Stimulated activated memory B cell treated with anti-CD40 and anti-IgM and Interleukin-4, amounts not matched to agents 10 μg/mL and 1 μg/mL and 100 μg/mL, for 72 hours (primary cell): Measurements from ENCODE around the gene AFF3.
"Not testable (repeated sequence)": the region's sequence is repeated elsewhere in the genome, so short reads cannot be mapped to it uniquely, and the experiment has no call there.

ENCODE experiments used
- ATAC-seq: fragments of 150-1000 bp; cut with Tn5 transposase; 2 replicates; pipeline ENCODE4 v1.10.0; 2021
- H3K27ac Mint-ChIP-seq: one replicate; pipeline ENCODE4 v1.8.0; 2022; ENCODE audit warnings: mild to moderate bottlenecking, mixed read lengths
- H3K27me3 Mint-ChIP-seq: one replicate; pipeline ENCODE4 v1.8.0; 2022; ENCODE audit warnings: mixed read lengths
- H3K36me3 Mint-ChIP-seq: one replicate; pipeline ENCODE4 v1.8.0; 2022; ENCODE audit warnings: mixed read lengths
- H3K4me1 Mint-ChIP-seq: one replicate; pipeline ENCODE4 v1.8.0; 2022; ENCODE audit warnings: mixed read lengths
- H3K4me3 Mint-ChIP-seq: one replicate; pipeline ENCODE4 v1.8.0; 2022; ENCODE audit warnings: mild to moderate bottlenecking, moderate library complexity, mixed read lengths
- H3K9me3 Mint-ChIP-seq: one replicate; pipeline ENCODE4 v1.8.0; 2022; ENCODE audit warnings: mixed read lengths

AFF3 gene

GRCh38 chr2:99956232-99957030, 186.0 kb downstream of the AFF3 start:
- H3K27me3 Mint-ChIP-seq: no peaks in the 10 kb centered on the region
- no peak overlapping the region for H3K4me3 Mint-ChIP-seq
- peak overlapping the region; percentile 63 for H3K27ac Mint-ChIP-seq
- peak; percentile 65 for ATAC-seq
- H3K4me1 Mint-ChIP-seq: peaks cover 38% of the 10 kb centered on the region
- H3K36me3 Mint-ChIP-seq: peaks cover 30% of the 10 kb centered on the region
- no peaks in the 10 kb centered on the region for H3K9me3 Mint-ChIP-seq

- no peaks in the 10 kb centered on the region for H3K27me3 Mint-ChIP-seq
- H3K4me1 Mint-ChIP-seq: peaks cover 25% of the 10 kb centered on the region
- H3K4me3 Mint-ChIP-seq: no peak overlapping the region
- no peaks in the 10 kb centered on the region for H3K9me3 Mint-ChIP-seq
- peaks cover 36% of the 10 kb centered on the region for H3K36me3 Mint-ChIP-seq
- H3K27ac Mint-ChIP-seq: no peak overlapping the region
- no peak for ATAC-seq
These were observed 188.6 kb downstream of the AFF3 start for GRCh38 chr2:99953750-99954149.

- ATAC-seq: no peak
- peaks cover 37% of the 10 kb centered on the region for H3K36me3 Mint-ChIP-seq
- H3K27ac Mint-ChIP-seq: no peak overlapping the region
- no peaks in the 10 kb centered on the region for H3K9me3 Mint-ChIP-seq
- H3K4me3 Mint-ChIP-seq: no peak overlapping the region
- no peaks in the 10 kb centered on the region for H3K27me3 Mint-ChIP-seq
- H3K4me1 Mint-ChIP-seq: no peaks in the 10 kb centered on the region
These were observed 192.4 kb downstream of the AFF3 start for GRCh38 chr2:99949963-99950362.

GRCh38 chr2:99949530-99949929, 192.9 kb downstream of the AFF3 start:
- H3K9me3 Mint-ChIP-seq: no peaks in the 10 kb centered on the region
- ATAC-seq: no peak
- no peaks in the 10 kb centered on the region for H3K27me3 Mint-ChIP-seq
- no peaks in the 10 kb centered on the region for H3K4me1 Mint-ChIP-seq
- no peak overlapping the region for H3K4me3 Mint-ChIP-seq
- peaks cover 37% of the 10 kb centered on the region for H3K36me3 Mint-ChIP-seq
- H3K27ac Mint-ChIP-seq: no peak overlapping the region

- Mint-ChIP-seq H3K36me3 (peaks cover 49% of the 10 kb centered on the region), H3K4me3 (no peak overlapping the region), H3K4me1 (peaks cover 8% of the 10 kb centered on the region), H3K9me3 (no peaks in the 10 kb centered on the region), H3K27me3 (no peaks in the 10 kb centered on the region), H3K27ac (no peak overlapping the region)
- ATAC-seq: no peak
These were observed 194.4 kb downstream of the AFF3 start for GRCh38 chr2:99948010-99948409.

- not testable (repeated sequence) for H3K27me3 Mint-ChIP-seq, H3K27ac Mint-ChIP-seq, ATAC-seq, H3K4me3 Mint-ChIP-seq, H3K9me3 Mint-ChIP-seq
- Mint-ChIP-seq H3K36me3 (peaks cover 53% of the 10 kb centered on the region), H3K4me1 (peaks cover 15% of the 10 kb centered on the region)
These were observed 195.0 kb downstream of the AFF3 start for GRCh38 chr2:99947366-99947765.

GRCh38 chr2:99944019-99944418, 198.4 kb downstream of the AFF3 start:
- H3K36me3 Mint-ChIP-seq: peaks cover 64% of the 10 kb centered on the region
- H3K27ac Mint-ChIP-seq: no peak overlapping the region
- no peak for ATAC-seq
- no peaks in the 10 kb centered on the region for H3K9me3 Mint-ChIP-seq
- H3K4me3 Mint-ChIP-seq: no peak overlapping the region
- peaks cover 23% of the 10 kb centered on the region for H3K4me1 Mint-ChIP-seq
- no peaks in the 10 kb centered on the region for H3K27me3 Mint-ChIP-seq

- Mint-ChIP-seq H3K27me3 (no peaks in the 10 kb centered on the region), H3K9me3 (no peaks in the 10 kb centered on the region), H3K4me1 (peaks cover 23% of the 10 kb centered on the region), H3K27ac (no peak overlapping the region), H3K36me3 (peaks cover 62% of the 10 kb centered on the region), H3K4me3 (no peak overlapping the region)
- ATAC-seq: no peak
These were observed 199.6 kb downstream of the AFF3 start for GRCh38 chr2:99942561-99943347.

- Mint-ChIP-seq H3K9me3 (no peaks in the 10 kb centered on the region), H3K4me1 (peaks cover 37% of the 10 kb centered on the region), H3K27ac (no peak overlapping the region), H3K36me3 (peaks cover 67% of the 10 kb centered on the region), H3K4me3 (no peak overlapping the region), H3K27me3 (no peaks in the 10 kb centered on the region)
- ATAC-seq: no peak
These were observed 201.4 kb downstream of the AFF3 start for GRCh38 chr2:99940963-99941362.

- no peak for ATAC-seq
These were observed 203.3 kb downstream of the AFF3 start for GRCh38 chr2:99939135-99939534.

GRCh38 chr2:99938250-99938649, 204.1 kb downstream of the AFF3 start:
- ATAC-seq: no peak
- Mint-ChIP-seq H3K36me3 (peaks cover 76% of the 10 kb centered on the region), H3K27me3 (no peaks in the 10 kb centered on the region), H3K4me3 (no peak overlapping the region), H3K9me3 (no peaks in the 10 kb centered on the region), H3K4me1 (peaks cover 49% of the 10 kb centered on the region), H3K27ac (no peak overlapping the region)

More at GRCh38 chr2:99939135-99939534, 203.3 kb downstream of the AFF3 start:
- Mint-ChIP-seq H3K36me3 (peaks cover 75% of the 10 kb centered on the region), H3K27ac (no peak overlapping the region), H3K4me3 (no peak overlapping the region), H3K27me3 (no peaks in the 10 kb centered on the region), H3K9me3 (no peaks in the 10 kb centered on the region), H3K4me1 (peaks cover 52% of the 10 kb centered on the region)

GRCh38 chr2:99936065-99936464, 206.3 kb downstream of the AFF3 start:
- H3K9me3 Mint-ChIP-seq: no peaks in the 10 kb centered on the region
- ATAC-seq: peak; percentile 56
- peaks cover 65% of the 10 kb centered on the region for H3K36me3 Mint-ChIP-seq
- peak overlapping the region; percentile 84 for H3K27ac Mint-ChIP-seq
- H3K4me3 Mint-ChIP-seq: peak overlapping the region; percentile 32
- peaks cover 39% of the 10 kb centered on the region for H3K4me1 Mint-ChIP-seq
- no peaks in the 10 kb centered on the region for H3K27me3 Mint-ChIP-seq

GRCh38 chr2:99935662-99936061, 206.7 kb downstream of the AFF3 start:
- no peaks in the 10 kb centered on the region for H3K9me3 Mint-ChIP-seq
- H3K4me3 Mint-ChIP-seq: peak overlapping the region; percentile 32

GRCh38 chr2:99933894-99934650, 208.3 kb downstream of the AFF3 start:
- peaks cover 50% of the 10 kb centered on the region for H3K4me1 Mint-ChIP-seq
- ATAC-seq: peak; percentile 61
- H3K9me3 Mint-ChIP-seq: no peaks in the 10 kb centered on the region
- no peak overlapping the region for H3K4me3 Mint-ChIP-seq
- no peaks in the 10 kb centered on the region for H3K27me3 Mint-ChIP-seq
- peak overlapping the region; percentile 70 for H3K27ac Mint-ChIP-seq
- peaks cover 58% of the 10 kb centered on the region for H3K36me3 Mint-ChIP-seq

More at GRCh38 chr2:99935662-99936061, 206.7 kb downstream of the AFF3 start:
- Mint-ChIP-seq H3K36me3 (peaks cover 63% of the 10 kb centered on the region), H3K27me3 (no peaks in the 10 kb centered on the region), H3K4me1 (peaks cover 42% of the 10 kb centered on the region), H3K27ac (peak overlapping the region; percentile 84)
- ATAC-seq: peak; percentile 79

- ATAC-seq, H3K27me3 Mint-ChIP-seq, H3K9me3 Mint-ChIP-seq, H3K4me3 Mint-ChIP-seq, H3K27ac Mint-ChIP-seq: not testable (repeated sequence)
- Mint-ChIP-seq H3K36me3 (peaks cover 54% of the 10 kb centered on the region), H3K4me1 (peaks cover 53% of the 10 kb centered on the region)
These were observed 208.9 kb downstream of the AFF3 start for GRCh38 chr2:99933491-99933890.
